Prostate gland (tissue), 2 donors: ENCODE results near the gene TRMU.

Experiments used
- POLR2A ChIP-seq: fragments of 450-650 bp; IDR thresholded peaks from one replicate; pipeline ENCODE4 v1.6.1; 2016; ENCODE audit warnings: antibody characterized with exemption, mild to moderate bottlenecking
- POLR2AphosphoS5 ChIP-seq: sonication (generic); formaldehyde crosslinking; IDR thresholded peaks from one replicate; pipeline ENCODE4 v1.6.1; 2017; ENCODE audit warnings: antibody characterized with exemption
- TF ChIP-seq, protein P1 (sequence below), 4 experiments: fragments of 200-600 bp in 2 of 4; fragments of 450-650 bp in 2 of 4; sonication (generic) in 2 of 4; IDR thresholded peaks; 1 replicate in 3 of 4; 2 replicates in 1 of 4; pipeline ENCODE4 v1.5.1; 2016 to 2019; ENCODE audit warnings: antibody characterized with exemption in 4 of 4, mild to moderate bottlenecking in 2 of 4, moderate library complexity in 2 of 4

DNA sequence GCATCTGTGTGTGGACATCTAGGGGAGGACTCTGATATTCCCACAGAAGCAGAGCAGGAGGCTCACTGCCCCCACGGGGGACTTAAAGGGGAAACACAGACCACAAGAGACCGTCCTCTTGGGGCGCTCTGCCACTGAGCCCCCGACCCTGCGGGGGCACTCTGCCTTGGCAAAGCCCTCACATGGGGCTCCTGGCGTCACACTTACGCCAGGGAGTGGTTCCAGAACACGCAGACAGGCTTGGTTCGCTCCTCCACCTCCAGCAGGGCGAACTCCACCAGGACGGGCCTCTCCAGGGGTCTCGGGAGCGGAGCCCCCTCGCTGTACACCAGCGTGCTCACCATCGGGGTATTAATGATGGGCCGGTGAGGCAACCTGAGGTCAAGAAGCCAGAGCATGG, 45.1 kb downstream of the TRMU start:
- TF ChIP-seq, protein P1, sequence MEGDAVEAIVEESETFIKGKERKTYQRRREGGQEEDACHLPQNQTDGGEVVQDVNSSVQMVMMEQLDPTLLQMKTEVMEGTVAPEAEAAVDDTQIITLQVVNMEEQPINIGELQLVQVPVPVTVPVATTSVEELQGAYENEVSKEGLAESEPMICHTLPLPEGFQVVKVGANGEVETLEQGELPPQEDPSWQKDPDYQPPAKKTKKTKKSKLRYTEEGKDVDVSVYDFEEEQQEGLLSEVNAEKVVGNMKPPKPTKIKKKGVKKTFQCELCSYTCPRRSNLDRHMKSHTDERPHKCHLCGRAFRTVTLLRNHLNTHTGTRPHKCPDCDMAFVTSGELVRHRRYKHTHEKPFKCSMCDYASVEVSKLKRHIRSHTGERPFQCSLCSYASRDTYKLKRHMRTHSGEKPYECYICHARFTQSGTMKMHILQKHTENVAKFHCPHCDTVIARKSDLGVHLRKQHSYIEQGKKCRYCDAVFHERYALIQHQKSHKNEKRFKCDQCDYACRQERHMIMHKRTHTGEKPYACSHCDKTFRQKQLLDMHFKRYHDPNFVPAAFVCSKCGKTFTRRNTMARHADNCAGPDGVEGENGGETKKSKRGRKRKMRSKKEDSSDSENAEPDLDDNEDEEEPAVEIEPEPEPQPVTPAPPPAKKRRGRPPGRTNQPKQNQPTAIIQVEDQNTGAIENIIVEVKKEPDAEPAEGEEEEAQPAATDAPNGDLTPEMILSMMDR (IDR thresholded peaks at IDR 0.05): no peak
- TF ChIP-seq POLR2AphosphoS5: no peak
- no peak for TF ChIP-seq POLR2A
